OCI-M1 (cell line): ENCODE results near the gene SLC2A2.
A peak's percentile ranks its signal among the peaks of the same experiment; 100 is the strongest.
"Not testable (repeated sequence)": the region's sequence is repeated elsewhere in the genome, so short reads cannot be mapped to it uniquely, and the experiment has no call there.

ENCODE experiments used
- DNase-seq: peaks from one replicate; lab custom pipeline; 2025; lab: John Stamatoyannopoulos, UW

Gene SLC2A2

GRCh38 chr3:170988378-170988777 lies 38.1 kb downstream of the SLC2A2 start:
- DNase-seq: no peak

DNA sequence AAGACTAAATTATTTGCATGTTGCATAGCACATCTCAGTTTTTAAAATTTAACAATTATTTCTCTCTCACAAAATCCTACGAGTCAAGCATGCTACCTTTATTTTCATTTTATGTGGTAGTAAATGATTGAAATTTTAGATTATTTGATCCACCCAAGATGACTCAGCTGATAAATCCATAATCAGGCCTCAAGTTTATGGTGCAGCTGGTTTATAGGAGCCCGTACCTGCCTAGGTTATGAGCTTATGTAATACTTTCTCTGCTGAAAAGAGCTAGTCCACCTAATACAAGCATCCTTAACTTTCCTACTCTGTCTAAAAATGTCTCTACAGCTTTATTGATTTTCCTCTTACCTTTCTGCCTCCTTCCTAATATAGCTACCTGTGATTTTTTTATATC lies 41.2 kb downstream of the SLC2A2 start:
- DNase-seq: no peak

DNA sequence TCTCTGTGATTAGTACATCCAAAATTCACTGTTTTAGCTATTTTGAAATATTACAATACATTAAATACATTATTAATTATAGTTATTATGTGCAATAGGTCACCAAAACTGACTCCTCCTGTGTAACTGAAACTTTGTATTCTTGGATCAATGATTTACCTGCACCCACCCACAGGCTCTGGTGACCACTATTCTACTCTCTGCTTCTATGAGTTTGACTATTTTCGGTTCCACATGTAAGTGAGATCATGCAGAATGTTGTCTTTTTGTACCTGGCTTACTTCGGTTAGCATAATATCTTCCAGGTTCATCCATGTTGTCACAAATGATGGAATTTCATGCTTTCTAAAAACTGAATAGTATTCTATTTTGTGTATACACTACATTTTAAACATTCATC lies 43.8 kb downstream of the SLC2A2 start:
- DNase-seq: no peak

- DNase-seq: no peak
Measured at GRCh38 chr3:170980399-170980798, 46.1 kb downstream of the SLC2A2 start.

GRCh38 chr3:170977949-170978745 lies 48.4 kb downstream of the SLC2A2 start:
- no peak for DNase-seq

DNA sequence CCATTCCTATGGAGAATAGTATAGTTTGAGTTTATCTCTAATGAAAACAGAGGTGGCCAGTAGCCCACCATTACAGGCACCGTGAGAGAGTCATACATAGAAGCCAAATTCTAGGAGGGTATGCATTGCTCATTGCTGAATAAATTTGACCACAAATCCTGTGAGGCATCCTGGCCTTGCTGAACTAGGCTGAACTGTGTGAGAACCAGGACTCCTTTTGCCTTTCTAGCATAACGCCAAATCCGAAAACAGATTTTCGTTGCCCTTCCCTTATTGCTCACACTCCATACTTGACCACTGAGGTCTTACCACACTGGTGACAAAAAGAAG lies 50.4 kb downstream of the SLC2A2 start:
- no peak for DNase-seq

- no peak for DNase-seq
Measured at GRCh38 chr3:170975283-170976189, 51.0 kb downstream of the SLC2A2 start.

GRCh38 chr3:170974872-170975271 lies 51.6 kb downstream of the SLC2A2 start:
- no peak for DNase-seq

DNA sequence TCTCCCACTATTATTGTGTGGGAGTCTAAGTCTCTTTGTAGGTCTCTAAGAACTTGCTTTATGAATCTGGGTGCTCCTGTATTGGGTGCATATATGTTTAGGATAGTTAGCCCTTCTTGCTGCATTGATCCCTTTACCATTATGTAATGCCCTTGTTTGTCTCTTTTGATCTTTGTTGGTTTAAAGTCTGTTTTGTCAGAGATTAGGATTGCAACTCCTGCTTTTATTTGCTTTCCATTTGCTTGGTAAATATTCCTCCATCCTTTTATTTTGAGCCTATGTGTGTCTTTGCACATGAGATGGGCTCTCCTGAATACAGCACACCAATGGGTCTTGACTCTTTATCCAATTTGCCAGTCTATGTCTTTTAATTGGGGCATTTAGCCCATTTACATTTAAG lies 53.6 kb downstream of the SLC2A2 start:
- not testable (repeated sequence) for DNase-seq

DNA sequence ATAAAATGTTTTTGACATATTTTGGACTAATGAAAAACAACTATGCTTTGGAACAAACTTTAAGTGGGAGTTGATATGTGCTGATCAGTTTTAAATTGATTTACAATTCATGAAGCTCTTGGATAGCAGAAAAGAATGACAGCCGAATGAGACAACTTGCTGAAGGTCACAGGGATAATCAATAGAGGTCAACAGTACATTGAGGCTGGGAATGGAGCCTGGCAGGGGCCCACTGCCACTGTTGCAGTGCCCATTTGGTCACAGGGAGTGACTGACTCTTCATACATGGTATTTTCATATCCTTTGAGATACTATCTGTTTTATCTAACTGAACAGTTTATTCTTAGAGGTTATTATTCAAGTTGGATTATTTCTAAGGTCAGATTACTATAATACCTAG lies 59.4 kb downstream of the SLC2A2 start:
- no peak for DNase-seq

GRCh38 chr3:170966495-170966894 lies 60.0 kb downstream of the SLC2A2 start:
- DNase-seq: no peak

DNA sequence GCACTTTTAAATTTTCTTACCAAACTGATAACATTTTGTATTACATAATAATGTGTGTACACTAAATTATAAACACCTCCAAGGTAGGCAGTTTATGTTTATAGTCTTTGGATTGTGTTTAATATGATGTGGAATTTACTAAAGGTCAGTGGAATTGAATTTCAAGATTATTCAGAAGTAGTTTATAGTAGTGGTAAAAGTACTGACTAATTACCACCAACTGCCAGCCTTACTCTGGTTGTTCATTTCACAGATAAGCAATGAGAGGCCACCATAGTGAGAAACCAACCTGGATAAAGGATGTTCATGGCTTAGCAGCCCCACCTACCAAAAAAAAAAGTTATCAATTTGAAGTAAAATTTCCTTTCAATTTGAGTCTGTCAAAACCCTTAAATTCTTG lies 64.1 kb downstream of the SLC2A2 start:
- DNase-seq: no peak

DNA sequence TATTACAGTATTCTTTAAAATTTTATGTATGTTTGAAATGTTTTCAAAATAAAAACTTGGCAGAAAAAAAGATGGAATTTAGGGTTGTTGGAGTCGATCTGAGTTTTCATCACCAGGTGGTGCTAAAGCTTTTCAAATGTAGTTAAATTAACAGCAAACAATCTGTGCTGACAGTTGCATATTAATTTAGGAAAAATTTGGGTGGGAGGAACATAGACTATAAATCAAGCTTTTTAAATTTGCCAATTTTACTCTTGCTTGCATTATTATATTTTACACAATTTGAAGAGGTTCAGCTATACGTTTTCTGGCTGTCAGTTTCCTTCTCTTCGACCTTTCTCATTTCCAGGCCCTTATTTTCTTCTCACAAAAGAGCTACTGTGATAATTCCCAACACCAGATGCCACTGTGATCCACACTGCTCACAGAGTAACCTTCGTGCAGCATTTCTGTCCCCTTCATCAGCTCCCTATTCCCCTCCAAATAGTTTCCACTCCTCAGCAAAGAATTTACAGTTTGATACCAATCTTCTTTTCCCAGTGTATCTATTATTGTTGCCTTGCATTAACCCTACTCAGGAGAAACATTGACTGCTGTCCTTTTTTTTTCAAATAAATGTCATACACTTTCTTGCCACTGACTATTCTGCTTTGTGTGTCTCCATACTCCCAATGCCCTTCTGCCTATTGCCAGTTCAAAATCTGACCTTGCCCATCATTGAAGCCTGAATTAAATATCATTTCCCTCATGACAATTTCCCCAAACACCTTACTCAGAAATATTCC lies 64.7 kb downstream of the SLC2A2 start:
- DNase-seq: peak; percentile 44

- DNase-seq: no peak
Measured at GRCh38 chr3:170959457-170959856, 67.1 kb downstream of the SLC2A2 start.

DNA sequence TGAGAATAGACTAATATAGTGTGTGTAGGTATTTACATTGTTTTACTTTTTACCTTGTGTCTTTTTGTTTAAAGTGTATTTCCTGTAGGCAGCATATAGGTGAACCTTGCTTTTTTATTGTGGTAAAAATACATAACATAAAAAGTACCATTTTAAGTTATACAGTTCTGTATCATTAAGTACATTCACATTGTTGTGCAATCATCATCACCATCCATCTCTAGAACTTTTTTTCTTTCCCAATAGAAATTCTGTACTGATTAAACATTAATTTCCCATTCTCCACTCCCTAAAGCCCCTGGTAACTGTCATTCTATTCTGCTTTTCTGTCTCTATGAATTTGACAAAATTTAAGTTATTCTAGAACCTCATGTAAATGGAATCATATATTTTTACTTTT lies 69.9 kb downstream of the SLC2A2 start:
- no peak for DNase-seq

DNA sequence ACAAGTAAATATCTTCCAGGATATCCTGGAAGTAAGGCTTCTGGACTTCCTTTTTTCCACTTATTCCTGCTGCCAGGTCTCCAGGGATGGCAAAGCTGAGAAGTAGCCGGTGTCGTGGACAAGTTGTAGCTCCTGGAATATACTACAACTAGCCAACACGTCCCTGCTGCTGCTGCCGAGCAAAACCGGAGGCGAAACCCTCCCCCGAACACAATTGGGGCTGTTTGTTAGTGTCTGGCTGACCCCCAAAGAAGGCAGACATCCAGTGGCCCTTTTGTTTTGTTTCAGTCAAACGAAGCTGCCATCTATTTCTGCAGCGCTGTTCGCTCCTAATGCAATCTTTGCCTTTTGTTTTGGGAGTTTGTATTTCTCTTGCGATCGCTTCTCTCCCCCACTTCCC lies 72.8 kb downstream of the SLC2A2 start:
- DNase-seq: no peak

DNA sequence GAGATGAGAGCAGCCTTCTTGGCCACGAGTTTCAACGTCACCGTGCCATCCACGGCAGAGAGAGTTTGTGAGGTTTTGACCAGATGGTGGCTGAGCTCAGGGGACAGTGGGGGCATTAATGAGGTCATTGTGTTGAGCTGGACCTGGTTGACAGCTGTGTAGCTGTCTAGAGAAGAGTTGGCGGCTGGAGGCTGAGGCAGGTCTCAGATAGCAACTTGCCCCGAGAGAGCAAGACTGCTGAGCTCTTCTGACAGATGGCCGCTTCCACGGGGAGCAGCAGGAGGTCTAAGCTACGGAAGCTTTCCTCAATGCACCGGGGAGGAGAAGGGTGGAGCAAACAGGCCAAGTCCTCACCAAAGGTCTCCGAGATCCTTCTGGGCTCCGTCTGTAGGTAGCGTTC lies 73.3 kb downstream of the SLC2A2 start:
- DNase-seq: no peak

DNA sequence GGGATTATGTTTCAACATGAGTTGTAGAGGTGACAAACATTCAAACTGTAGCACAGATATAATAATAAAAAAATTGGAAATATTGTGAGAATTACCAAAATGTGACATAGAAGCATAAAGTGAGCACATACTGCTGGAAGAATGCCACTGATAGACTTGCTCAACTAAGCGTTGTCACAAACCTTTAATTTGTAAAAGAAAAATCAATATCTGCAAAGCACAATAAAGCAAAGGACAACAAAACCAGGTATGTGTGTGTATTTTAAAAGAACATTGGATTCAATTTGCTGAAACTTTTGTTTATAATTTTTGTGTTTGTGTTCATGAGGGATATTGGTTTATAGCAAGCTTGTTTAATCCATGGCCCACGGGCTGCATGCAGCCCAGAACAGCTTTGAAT lies 77.3 kb downstream of the SLC2A2 start:
- DNase-seq: no peak

DNA sequence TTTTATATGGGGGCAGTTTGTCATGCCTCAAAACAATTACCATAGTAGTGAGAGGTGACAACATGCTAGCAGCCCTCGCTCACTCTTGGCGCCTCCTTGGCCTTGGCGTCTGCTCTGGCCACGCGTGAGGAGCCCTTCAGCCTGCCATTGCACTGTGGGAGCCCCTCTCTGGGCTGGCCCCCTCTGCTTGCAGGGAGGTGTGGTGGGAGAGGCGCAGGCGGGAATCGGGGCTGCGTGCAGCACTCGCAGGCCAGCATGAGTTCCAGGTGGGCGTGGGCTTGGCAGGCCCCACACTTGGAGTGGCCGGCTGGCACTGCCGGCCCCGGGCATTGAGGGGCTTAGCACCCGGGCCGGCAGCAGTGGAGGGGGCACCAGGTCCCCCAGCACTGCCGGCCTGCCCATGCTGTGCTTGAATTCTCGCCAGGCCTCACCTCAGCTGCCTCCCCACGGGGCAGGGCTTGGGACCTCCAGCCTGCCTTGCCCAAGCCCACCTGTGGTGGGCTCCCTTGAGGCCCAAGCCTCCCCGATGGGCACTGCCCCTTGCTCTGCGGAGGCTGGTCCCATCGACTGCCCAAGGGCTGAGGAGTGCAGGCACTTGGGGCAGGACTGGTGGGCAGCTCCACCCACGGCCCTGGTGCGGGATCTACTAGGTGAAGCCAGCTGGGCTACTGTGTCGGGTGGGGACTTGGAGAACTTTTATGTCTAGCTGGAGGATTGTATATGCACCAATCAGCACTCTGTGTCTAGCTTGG lies 79.3 kb downstream of the SLC2A2 start:
- DNase-seq: no peak
